Lower leg skin (tissue), 3 donors: ENCODE data around the gene BAZ1A.

Experiments
- POLR2A ChIP-seq, 2 donors: fragments of 450-650 bp; IDR thresholded peaks; one replicate each; pipeline ENCODE4 v1.6.1; 2016 to 2017; ENCODE audit warnings: antibody characterized with exemption in 2 of 2, mild to moderate bottlenecking in 1 of 2, moderate library complexity in 1 of 2
- TF ChIP-seq, protein P1 (sequence below), 3 donors: fragments of 450-650 bp; IDR thresholded peaks; one replicate each; pipeline ENCODE4 v1.5.1; 2016; ENCODE audit warnings: antibody characterized with exemption in 3 of 3, mild to moderate bottlenecking in 3 of 3, moderate library complexity in 2 of 3

DNA sequence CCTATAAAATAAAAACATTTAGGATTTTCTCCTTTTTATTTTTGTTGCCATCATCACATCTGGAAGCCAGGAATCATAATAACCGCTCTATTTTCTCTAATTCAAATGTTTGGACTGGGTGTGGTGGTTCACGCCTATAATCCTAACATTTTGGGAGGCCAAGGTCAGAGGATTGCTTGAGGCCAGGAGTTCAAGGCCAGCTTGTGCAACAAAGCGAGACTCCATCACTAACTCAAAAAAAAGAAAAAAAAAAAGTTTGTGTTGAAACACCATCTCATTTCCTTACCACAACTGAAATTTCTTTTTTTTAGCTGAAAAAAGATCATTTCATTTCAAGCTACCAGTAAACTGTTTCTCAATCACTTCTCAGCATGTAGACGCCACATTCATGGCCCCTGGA is 8.8 kb upstream of the BAZ1A start:
- TF ChIP-seq, protein P1, sequence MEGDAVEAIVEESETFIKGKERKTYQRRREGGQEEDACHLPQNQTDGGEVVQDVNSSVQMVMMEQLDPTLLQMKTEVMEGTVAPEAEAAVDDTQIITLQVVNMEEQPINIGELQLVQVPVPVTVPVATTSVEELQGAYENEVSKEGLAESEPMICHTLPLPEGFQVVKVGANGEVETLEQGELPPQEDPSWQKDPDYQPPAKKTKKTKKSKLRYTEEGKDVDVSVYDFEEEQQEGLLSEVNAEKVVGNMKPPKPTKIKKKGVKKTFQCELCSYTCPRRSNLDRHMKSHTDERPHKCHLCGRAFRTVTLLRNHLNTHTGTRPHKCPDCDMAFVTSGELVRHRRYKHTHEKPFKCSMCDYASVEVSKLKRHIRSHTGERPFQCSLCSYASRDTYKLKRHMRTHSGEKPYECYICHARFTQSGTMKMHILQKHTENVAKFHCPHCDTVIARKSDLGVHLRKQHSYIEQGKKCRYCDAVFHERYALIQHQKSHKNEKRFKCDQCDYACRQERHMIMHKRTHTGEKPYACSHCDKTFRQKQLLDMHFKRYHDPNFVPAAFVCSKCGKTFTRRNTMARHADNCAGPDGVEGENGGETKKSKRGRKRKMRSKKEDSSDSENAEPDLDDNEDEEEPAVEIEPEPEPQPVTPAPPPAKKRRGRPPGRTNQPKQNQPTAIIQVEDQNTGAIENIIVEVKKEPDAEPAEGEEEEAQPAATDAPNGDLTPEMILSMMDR (IDR thresholded peaks at IDR 0.05): no peak
- no peak for TF ChIP-seq POLR2A (IDR thresholded peaks at IDR 0.05)
